Measurements from ENCODE around the gene CA5B.
"Not testable (repeated sequence)": the region's sequence is repeated elsewhere in the genome, so short reads cannot be mapped to it uniquely, and the experiment has no call there.

CA5B gene, protein sequence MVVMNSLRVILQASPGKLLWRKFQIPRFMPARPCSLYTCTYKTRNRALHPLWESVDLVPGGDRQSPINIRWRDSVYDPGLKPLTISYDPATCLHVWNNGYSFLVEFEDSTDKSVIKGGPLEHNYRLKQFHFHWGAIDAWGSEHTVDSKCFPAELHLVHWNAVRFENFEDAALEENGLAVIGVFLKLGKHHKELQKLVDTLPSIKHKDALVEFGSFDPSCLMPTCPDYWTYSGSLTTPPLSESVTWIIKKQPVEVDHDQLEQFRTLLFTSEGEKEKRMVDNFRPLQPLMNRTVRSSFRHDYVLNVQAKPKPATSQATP

DNA sequence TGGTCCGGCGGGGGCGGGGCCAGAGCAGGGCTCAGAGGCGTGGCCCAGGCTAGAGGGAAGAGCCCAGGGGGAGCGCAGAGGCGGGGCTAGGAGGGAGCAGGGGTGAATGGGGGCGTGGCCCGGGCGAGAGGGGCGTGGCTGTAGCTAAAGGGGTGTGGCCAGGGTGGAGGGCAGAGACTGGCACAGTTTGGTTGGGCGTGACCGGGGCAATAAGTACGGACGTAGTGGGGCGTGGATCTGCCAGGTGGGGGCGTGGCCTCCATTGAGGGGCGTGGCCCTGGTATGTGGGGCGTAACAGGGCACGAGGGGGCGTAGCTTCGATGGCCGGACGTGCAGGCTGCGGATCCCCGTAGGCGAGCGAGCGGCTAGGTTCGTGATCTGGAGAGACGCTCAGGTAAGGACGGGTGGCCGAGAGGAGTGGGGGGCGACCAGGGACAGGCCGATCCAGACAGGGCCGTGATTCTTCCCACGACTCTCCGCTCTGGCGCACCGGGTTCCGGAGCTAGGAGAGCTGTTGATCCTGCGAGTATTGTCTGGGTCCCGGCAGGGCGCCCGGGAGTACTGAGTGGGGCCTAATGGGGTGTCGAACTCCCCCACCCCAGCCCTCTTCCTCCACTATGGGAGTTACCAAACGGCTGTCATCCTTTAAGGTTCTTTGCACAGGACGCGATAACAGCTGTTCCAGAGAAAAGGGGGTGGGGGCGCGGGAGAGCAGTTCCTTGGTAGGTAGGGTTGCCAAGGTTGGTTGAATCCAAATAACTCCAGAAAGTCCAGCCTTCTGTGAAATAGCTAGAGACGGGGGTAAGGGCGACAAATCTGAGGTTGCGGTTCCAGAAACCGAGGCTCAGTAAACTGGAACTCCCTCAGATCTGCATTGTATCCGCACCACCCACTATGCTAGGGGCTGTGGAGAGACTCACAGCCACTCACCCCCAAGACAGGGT lies at the start of gene CA5B:
TSS of gene CA5B (plus strand) at position 312 of the 944 bp plus-strand sequence. CDS start 11,754 bp downstream, outside the sequence.
- peak; percentile 98 for DNase-seq

DNA sequence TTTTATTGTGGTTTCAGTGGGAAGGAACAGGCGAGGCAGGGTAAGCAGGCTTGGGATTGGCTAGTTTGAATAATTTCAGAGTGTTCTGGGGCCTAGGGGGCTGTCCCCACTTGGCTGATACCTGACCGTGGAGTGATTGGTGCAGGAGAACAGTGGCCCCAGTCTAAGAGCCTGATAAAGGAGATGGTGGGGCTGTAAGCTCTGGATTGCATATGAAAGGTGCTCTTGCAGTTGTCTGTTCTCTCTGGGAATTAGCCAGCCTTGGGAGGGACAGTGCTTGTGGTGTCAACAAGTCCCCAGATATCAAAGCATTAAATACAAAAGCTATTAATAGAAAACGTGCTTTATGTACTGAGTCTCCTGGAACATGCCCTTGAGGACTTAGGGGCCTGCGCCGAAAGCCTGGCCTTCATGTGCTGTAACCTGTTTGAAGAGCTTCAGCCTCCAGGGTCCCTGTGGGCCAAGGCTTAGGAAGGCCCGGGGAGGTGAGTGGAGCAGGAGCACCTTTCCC lies 43.1 kb upstream of the CA5B start:
- no peak for DNase-seq

DNA sequence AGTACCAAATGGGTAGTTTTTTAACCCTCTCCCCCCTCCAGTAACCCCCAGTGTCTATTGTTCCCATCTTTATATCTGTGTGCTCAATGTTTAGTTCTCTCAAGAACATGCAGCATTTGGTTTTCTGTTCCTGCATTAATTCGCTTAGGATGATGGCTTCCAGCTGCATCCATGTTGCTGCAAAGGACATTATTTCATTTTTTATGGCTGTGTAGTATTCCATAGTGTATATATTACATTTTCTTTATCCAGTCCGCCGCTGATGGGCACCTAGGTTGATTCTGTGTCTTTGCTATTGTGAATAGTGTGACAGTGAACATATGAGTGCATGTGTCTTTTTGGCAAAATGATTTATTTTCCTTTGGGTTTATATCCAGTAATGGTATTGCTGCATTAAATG lies 41.6 kb upstream of the CA5B start:
- no peak for DNase-seq

DNA sequence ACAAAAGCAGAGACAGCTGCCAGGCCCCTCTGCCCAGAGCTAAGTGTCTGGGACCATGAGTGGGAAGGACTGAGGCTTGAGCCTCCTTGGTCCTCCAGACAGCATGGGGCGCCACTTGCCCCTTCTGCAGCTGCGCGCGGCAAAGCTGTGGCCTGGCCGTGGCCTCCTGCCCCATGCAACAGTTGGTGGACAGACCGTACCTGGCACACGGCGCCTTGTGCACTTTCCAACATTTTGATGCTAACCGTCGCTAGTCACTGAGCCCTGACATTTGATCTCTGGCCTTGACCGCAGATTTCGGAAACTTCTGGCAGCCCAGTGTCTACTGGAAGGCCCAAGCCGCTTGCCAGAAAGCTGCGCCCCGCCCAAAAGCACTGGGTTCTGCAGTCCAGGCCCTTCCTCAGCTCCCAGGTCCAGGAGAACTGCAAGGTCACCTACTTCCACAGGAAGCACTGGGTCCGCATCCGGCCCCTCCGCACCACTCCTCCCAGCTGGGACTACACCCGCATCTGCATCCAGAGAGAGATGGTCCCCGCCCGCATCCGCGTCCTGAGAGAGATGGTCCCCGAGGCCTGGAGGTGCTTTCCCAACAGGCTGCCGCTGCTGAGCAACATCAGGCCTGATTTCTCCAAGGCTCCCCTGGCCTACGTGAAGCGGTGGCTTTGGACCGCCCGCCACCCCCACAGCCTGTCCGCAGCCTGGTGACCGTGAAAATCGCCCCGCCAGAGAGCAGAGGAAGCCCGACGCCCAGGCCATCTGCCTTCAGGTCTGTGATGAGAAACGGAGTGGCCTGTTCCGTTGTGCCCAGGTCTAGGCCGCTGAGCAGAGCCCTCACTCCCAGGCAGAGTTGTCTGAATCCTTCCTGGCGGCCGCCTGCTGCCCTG lies 35.3 kb upstream of the CA5B start:
- no peak for DNase-seq

DNA sequence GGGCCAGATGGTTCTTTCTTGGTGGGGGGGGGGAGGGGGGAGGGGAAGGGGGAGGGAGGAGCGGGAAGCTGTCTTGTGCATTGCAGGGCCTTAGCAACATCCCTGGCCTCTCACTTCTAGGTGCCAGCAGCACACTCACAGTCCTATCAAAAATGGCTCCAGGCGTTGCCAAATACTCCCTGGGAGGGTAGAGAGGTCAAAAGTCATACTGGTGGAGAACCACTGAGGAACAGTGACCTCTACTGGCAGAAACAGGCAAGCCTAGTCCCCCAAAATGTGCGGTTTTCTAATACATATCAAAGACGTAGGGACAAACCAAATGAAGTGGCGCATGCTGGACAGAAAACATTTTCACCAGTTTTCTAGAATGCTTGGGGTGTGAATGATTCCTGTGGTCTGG lies 34.3 kb upstream of the CA5B start:
- DNase-seq = not testable (repeated sequence)

DNA sequence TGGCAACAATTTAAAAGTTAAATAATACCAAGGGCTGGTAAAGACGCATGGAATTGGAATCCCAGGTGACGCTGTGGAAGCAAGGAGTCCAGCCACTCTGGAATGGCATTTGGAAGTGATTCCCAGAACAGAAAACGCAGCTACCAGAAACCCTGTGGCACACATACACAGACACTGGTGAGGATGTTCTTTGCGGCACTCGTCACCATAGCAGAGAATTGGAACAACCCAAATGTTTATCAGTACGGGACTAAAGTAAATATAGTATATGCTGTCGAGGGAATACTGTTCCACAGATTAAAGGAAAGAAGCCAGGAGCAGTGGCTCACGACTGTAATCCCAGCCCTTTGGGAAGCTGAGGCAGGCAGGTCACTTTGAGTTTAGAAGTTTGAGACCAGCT lies 33.8 kb upstream of the CA5B start:
- not testable (repeated sequence) for DNase-seq

DNA sequence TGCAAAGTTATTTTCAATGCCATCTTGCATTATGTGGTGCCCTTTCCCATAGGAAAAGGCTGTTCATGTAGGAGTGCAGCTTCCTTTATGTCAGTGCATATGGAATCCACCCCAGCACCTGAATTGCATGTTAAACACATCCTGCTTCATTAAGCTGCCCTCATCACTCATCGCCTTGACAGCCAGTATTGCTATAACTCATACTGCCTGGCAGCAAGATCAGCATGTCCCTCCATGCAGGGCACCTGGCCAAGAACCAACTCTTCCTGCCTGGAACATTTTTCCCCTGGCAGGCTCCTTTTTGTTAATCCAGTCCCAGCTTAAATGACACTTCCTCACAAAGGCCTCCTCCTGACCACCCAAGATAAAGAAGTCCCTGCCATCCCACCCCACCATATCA lies 23.5 kb upstream of the CA5B start:
- DNase-seq = no peak

DNA sequence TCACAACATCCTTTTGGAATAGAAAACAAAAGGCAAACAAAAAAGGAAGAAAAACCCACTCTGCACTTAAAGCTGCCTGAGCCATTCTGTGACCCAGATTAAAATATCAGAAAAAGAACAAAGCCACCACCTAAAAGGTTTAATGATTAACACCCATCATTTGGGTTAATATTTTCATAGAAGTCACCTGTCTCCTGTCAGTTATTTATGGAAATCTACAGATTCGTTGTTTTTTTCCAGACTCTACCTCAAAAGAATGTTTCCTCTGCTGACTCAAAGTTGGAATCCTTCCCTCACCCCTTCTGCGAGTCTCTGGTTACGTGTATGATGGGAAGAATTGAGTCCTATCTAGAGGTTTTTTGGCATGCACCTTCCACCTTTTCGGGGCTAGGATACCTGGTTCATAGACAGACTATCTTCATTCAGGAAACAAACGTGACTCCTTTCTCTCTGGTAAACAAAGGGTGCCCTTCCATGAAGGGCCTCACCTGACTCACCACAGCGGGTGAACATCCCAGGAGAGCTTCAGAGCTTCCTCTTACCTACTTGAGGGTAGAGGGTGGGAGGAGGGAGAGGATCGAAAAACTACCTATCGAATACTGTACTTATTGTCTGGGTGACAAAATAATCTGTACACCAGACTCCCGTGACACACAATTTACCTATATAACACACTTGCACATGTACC lies 19.6 kb upstream of the CA5B start:
- DNase-seq = no peak

DNA sequence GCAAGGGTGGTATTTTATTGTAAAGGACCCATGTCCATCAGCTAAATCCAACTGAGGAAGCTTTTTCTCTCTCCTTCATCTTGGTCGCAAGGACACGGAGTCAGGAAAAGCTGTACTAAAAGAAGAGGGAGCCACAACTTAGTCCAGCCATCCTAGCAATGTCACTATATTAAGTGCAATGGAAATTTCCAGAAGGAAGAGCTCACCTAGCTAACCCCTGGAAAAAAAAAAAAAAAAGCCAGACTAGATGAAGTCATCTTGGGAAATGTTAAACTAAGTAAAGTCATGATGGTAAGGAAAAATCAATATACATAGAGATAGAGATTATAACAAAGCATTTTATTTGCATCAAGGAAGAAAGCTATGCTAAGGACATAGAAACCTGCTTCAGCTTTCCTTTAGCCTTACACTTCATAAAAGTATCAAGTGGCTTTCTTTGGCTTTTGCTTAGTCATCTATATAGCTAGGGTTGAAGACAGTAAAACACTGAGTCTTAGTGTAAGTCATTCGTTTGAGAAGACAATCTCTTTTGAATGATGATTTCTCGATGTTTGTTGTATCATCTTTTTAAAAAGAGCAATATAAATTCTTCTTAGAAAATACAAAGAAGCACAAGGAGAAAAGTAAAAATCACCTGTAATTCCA lies 18.6 kb upstream of the CA5B start:
- DNase-seq = no peak

DNA sequence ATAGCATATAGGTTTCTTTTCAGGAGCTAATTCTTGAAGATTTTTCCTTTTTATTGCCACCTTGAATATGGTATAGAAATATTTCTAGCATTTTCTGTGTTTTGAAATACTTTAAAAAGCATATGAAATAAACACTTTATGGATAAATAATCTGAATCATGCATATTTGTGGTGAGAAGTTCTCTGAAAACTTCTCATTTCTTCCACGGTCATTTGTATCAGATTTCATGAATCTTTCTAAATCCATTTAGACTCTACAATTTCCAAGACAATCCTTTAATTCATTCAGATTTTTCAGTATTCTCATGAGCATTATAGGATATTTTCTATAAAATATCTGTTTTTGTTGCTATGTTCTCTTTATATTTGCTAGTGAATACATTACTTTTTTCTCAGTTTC lies 16.2 kb upstream of the CA5B start:
- no peak for DNase-seq

DNA sequence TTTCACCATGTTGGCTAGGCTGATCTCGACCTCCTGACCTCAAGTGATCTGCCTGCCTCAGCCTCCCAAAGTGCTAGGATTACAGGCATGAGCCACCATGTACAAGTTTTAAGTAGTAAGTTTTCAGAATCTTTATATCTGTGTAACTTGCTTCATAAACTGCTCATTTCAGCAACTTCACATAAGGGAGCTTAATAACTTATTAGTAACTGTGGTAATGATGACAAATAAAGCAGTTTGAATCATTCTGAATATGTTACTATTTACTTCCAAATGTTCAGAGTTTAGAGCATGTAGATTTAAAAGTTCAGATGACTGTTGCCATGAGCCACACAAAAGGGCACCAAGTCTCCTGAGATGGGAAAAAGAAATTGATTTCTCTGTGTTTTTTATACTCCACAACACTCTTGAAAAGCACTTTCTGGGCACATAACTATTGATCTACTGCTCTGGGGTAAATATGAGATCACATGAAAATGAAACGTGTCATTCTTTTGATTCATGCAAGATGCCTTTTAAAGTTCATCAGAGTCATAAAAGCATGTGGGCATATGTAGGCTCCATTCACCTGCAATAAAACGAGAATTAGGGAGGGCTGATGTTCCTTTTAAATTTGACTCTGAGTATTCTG lies 14.1 kb upstream of the CA5B start:
- no peak for DNase-seq

DNA sequence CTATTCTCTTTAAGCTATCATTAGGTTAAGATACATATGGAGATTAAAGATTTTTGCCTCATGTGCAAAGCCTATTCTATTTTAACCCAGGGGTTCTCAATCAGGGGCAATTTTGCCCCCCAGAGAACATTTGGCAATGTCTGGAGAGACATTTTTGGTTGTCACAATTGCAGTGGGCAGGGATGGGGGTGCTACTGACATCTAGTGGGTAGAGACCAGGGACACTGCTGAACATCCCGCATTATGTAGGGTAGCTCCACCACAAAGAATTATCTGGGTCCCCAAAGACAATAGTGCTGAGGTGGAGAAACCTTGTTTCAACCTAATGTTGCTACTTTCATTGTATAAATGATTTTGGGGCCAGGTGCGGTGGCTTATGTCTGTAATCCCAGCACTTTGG lies 13.2 kb upstream of the CA5B start:
- DNase-seq = no peak

DNA sequence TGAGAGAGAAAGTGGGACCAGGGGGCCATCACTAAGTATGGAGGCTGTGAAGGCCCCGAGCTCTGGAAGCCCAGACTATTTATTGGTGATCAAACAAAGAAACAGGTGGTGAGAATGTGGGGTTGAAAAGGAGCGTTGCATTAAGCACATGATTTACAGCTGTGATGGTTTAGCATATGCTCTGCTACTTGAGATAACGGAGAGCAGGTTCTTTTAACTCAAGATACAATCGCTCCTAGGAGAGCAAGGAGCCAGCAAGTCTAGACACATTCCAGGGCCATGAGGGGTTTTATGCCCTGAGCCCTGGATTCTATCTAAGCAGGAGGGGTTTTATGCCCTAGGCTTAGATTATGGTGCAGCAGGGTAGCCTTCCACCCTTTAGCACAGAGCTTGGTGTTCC lies 6.7 kb upstream of the CA5B start:
- not testable (repeated sequence) for DNase-seq

DNA sequence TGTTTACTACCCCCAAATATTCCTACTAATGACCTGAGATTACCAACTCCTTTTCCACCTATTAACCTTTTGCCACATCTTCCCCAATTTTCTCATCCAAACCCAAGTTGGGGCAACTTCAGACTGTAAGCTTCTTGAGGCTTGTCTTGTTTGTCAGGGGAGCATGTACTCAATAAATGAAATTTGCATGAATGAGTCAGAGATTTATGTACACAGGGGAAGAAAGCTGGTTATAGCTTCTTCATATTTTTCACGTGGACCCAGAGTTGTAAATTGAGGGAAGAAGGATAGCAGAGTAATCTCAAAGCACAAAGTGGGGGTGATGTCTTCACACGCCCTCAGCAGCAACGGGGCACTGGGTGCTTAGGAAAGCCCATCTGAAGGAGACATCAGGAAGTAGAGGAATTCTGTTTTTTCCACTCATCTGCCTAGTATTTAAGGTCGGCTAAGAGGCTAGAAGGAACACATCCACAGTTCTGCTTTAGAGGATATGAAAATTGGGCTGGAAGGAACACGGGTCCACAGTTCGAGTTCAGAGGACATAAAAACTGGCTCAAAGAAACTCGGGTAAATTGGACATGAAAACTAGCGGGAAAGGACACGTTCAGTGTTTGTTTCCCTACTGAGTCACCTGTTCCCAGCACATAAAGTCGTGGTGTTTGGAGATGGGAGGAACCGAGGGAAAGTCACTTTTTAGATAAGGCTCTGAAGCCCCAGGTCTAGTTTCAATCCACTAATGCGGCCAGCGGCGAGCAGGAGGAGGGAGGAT lies 696 bp upstream of the CA5B start:
- DNase-seq = no peak

DNA sequence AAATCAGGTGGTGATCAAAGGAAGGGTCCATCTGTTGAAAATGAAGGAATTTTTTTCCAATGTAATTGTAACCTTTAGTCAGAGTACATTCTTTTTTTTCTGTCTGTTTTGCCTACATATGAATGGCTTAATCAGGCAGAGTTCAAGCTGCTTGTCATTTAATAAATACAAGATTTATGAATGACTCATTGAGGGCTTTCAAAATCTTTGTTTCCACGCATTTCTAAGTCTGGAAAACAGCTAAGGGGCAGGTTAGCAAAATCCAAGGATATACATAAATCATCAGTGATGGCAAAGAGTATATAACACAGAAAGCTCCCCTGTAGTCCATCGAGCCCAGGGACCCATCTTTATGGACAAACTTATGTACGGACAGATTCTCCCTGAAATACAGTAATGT lies 1.8 kb downstream of the CA5B start:
- no peak for DNase-seq

DNA sequence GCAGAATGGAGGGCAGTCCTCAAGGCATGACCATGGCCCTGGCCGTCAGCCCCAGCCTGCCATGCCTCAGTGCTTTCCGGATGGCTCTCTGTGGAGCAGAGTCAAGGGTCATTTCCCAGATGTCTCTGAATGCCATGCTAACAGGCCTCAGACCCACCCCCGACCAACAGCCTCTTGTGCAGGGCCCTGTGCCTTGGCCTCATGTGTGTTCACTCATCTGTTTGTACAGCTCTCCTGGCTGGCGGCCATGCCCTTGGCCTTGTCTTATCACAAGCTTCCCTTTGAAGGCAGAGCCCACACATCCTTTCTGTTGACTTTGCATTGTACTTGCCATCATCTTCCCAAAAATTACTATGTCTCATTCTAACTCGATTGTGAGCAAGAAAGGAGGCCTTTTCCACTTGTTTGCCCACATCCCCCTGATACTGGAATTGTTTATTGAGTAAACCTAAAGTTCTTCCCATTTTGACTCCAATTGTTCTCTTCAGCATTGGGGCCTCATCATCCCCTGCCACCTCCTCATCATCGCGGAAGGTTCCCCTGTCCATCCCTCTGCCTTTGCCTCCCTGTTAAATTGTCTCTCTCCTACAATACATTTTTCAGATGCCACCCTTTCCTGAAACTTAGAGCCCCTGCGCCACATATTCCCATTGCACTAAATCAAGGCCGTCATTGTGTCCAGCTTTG lies 6.3 kb downstream of the CA5B start:
- DNase-seq = no peak

DNA sequence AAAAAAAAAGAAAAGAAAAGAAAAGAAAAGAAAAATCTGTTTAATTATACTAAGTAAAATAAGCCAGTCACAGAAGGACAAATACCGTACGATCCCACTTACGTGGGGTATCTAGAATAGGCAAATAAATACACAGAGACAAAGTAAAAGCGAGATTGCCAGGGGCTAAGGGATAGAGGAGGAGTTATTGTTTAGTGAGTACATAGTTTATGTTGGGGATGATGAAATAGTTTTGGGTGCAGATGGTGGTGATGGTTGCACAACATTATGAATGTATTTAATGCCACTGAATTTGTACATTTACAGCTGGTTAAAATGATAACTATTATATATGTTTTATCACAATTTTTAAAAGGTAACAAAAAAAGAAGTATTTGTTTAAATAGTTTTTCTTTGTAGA lies 7.1 kb downstream of the CA5B start:
- DNase-seq = no peak

DNA sequence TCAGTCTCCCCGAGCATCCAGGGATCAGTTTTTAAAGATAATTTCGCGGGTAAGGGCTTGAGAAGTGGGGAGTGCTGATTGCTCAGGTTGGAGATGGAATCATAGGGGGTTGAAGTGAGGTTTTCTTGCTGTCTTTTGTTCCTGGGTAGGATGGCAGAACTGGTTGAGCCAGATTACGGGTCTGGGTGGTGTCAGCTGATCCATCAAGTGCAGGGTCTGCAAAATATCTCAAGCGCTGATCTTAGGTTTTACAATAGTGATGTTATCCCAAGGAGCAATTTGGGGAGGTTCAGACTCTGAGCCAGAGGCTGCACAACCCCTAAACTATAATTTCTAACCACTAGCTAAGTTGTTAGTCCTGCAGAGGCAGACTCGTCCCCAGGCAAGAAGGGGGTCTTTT lies 8.6 kb downstream of the CA5B start:
- DNase-seq = not testable (repeated sequence)

DNA sequence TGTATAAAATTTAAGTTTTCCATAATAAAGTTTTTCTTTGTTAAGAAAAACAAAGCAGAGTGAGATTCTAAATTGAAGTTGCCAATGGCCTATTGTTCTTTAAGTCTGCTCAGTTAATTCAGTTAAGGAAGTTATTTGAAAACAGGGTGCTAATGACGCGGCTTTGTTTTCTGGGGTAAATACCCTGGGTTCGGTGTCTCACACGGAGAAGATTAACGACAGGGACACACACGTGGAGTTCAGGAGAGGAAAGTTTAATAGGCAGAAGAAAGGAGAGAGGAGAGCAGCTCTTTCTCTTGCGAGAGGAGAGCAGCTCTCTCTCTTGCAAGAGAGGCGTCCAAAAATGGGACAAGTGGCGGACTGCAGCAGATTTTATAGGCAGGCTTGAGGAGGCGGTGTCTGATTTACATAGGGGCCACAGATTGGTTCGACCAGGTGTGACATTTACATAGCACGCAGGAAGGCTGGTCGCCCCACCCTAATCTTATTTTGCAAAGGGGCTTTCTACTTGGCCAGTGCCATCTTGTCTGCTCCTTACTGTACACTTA lies 9.6 kb downstream of the CA5B start:
- no peak for DNase-seq

DNA sequence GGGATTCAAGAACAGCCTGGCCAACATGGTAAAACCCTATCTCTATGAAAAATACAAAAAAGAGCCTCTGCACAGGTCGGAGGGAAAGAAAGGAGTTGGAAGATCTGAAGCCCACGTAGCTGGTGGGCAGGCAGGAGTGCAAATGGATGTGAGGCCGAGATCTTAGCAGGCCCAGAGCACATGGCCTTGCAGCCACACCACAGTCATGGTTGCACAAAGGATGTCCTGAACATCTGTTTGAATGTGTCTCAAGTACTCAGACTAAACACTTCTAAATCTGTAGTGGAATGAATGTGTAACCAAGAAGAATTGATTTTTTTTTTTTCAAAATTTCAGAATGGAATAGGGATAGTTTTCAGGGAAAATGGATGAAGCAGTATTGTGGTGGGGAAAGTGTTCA lies 10.8 kb downstream of the CA5B start:
- DNase-seq = no peak

All from NCI-H2227 treated with DMSO at 0.1 percent for 48 hours (cell line).